HG02571 (cell line): ENCODE measurements around the gene KRTAP13-3.

Experiments
- ATAC-seq: cut with Tn5 transposase; IDR thresholded peaks from one replicate; pipeline ENCODE4 v1.9.1; 2021; ENCODE audit warnings: mild to moderate bottlenecking, moderate library complexity; ENCODE audit not compliant: unreplicated experiment

KRTAP13-3 gene

GRCh38 chr21:30425826-30426225 lies at the start of gene KRTAP13-3:
TSS of gene KRTAP13-3 (minus strand) at chr21:30425926. CDS start at chr21:30425912, 14 bp downstream.
- no peak for ATAC-seq

DNA sequence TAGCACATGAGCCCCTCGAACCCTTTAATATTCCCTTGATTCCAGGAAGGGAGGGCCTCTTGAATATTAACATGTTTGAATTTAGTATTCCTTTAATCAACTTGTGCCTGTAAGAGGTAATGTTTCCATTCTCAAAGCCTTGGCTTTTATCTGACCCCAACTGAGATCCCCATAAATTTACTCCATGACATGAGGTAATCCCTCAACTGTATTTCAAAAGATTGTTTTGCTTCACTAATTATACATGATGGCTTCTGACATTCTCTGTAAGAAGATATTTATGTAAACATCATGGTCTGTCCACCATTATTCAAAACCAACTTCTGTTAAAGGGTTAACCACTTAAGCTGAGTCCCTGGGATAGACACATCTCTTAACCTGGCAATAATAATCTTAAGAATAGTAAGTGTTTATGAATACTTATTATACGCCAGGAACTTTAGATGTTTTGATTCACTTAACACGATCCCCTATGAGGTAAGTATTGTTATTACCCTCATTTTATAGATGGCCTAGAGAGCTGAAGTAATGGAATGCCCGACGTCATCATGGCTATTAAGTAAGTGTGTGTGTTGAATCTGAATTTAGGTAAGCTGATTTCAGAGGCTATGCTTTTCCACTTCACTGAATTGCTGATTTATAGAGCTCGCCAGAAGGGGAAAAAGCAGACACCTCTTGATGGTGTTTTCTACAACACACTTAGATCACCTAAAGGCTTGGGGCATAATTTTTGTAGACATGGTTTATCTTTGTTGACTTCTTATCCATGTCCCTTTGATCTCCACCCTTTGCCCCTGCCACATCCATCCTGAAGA lies 43.4 kb upstream of the KRTAP13-3 start:
- no peak for ATAC-seq

GRCh38 chr21:30463713-30464112 lies 38.0 kb upstream of the KRTAP13-3 start:
- no peak for ATAC-seq

GRCh38 chr21:30448514-30448913 lies 22.8 kb upstream of the KRTAP13-3 start:
- ATAC-seq: no peak

DNA sequence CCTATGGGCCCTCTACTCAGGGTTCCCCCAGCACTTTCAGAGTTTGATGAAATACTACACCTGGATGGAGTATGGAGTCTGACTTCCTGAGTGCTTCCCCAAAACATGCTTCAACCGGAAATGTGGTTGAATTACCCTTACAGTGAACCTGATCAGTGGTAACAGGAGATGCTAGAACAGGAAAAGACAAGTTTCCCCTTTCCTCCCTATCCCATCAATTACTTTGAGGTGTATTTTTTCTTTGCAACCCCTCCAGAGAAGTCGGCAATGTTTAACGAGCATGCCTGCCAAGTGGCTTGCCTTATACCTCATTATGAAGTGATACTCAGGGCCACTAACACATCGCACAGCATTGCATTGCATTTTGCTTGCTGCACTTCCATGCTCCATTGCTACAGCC lies 21.3 kb upstream of the KRTAP13-3 start:
- ATAC-seq: no peak

DNA sequence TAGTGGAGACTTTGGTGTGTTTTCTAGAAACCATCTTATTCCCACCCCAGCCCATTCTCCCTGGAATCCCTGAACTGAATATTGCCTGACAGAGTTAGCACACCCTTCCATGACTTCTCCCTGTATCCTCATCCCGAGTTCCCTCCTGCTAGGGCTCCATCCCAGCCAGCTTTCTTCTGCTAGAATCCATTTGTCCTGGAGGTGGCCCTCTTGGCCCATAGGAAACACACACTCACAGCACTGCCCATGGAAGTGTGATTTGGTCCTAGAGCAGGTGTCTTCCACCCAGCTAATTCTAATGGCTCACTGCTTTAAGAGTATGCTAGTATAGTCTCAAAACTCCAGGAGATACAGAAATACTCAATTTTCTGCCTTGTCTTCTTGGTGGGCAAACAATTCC lies 18.5 kb upstream of the KRTAP13-3 start:
- ATAC-seq: no peak

DNA sequence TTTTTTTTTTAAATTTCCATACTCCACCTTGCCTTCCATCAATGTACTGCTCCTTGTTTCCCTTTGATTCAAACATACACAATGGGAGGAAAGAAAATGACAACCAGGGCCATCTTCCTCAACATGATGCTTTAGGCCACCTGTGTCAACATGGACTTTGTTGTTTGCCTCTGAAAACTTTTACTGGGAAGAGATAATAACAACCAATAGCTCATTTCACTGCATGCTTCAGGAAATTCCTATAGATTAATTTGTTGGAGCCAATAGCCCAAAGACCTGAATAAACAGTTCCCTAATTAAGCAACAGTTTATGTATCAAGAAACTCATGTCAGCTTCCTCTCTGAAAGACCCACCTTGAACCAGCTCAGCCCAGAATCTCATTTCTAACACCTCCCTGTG lies 17.5 kb upstream of the KRTAP13-3 start:
- no peak for ATAC-seq

DNA sequence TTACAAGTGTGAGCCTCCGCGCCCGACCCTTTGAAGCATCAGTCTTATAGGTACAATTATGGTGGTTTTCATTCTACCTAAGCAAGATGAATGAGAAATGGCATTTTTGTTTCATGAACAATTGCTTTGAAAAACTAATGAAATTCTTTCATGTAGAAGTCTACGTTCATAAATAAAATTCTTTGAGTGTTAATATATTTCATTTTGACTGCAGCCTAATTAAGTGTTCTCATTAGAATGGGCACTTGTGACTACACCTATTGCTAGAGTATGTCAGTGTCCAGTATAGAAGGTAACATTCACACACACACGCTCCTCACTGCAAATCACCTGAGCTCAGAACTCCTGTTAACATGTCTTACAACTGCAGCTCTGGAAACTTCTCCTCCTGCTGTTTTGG lies 14.2 kb upstream of the KRTAP13-3 start, which contains the start of gene KRTAP15-1:
KRTAP15-1 (plus strand) TSS at position 301 of the 400 bp plus-strand sequence; CDS start at position 354, 53 bp downstream.
- no peak for ATAC-seq

DNA sequence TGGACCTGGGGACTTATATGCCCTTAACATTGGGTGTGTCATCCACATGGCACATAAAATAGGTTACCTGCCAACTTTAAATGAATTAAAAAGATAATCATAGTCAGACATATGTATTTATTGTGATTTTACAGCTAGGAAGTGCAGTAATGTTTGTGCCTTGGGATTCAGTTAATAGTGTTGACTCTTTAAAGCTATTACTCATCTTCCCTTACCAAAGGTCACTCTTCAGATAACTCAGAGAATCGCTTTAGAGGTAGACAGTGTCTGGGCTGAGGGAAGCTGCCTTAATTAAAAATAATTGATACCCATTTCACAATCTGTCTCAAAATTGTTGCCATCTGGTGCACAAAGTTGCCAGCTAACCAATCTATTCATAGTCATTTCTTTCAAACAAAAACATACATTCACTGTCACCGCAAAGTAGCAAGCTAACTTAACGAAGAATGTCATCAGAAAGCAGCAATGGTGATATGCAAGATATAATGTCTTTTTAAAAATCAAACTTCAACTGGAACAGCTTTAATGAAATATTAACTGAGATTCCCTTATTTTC lies 11.4 kb upstream of the KRTAP13-3 start:
- no peak for ATAC-seq

DNA sequence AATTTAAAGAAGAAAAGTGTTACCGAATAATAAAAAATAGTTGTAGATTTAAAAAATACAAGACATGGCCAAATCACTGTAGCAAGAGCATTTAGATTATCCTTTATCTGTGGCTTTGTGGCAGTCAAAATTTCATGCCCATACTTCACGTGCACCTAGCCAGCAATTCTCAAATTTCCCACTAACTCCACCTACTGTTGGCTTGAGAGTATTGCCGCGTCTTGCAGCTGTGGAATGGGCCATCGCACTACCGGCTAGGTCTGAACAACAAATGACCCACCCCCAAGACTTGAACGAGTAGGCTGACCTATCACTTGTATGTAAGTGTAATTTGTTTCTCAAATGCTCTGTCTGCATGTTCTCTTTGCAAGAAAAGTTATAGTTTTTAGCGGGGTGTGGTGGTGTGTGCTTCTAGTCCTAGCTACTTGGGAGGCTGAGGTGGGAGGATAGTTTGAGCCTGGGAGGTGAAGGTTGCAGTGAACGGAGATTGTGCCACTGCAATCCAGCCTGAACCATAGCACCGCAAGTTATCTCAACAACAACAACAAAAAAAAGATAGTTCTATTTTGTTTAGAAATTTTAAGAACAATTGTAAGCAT lies 8.4 kb upstream of the KRTAP13-3 start:
- ATAC-seq: no peak

DNA sequence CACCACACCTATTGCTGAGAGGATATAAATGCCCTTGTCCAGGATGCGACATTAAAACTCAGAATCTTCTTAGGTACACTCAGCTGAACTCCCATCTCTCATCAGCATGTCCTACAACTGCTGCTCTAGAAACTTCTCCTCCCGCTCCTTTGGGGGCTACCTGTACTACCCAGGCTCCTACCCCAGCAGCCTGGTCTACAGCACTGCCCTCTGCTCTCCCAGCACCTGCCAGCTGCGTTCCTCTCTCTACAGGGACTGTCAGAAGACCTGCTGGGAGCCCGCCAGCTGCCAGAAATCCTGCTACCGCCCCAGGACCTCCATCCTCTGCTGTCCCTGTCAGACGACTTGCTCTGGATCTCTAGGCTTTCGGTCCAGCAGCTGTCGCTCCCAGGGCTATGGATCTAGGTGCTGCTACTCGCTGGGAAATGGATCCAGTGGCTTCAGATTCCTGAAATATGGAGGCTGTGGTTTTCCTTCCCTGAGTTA lies 4.5 kb upstream of the KRTAP13-3 start, which contains the start of gene KRTAP13-4:
KRTAP13-4 (plus strand) TSS at position 51 of the 486 bp plus-strand sequence; CDS start at position 107, 56 bp downstream.
- ATAC-seq: no peak

GRCh38 chr21:30426731-30427130 lies 1.0 kb upstream of the KRTAP13-3 start:
- ATAC-seq: no peak

GRCh38 chr21:30415993-30416392 lies 9.7 kb downstream of the KRTAP13-3 start:
- no peak for ATAC-seq

DNA sequence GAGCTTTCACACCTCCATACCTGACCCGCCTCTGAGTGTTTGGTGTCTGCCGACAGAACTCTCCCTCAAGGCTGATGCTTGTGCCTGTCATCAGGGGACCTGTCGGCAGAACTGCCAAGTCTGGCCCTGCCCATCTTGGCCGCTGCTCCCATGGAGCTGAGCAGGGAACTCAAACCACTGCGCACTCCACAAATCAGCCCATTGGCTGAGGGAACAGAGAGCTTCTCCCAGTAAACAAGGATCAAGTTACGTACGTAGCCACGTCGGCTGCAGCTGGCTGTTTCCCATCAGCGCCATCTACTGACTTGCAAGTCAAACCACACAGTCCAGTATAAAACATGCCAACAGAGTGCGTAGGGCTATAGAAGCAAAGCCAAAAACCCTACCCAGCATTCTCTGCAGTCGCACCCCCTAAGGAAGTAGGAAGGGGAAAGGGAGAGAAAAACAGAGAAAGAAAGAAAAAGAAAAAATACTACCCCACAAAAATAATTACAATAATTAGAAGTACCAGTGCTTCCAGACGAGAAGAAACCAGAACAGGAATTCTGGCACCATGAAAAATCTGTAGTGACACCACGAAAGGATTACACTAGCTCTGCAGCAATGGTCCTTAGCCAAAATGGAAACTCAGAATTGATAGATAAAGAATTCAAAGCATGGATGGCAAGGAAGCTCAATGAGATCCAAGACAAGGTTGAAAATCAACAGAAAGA lies 16.8 kb downstream of the KRTAP13-3 start:
- ATAC-seq: no peak

DNA sequence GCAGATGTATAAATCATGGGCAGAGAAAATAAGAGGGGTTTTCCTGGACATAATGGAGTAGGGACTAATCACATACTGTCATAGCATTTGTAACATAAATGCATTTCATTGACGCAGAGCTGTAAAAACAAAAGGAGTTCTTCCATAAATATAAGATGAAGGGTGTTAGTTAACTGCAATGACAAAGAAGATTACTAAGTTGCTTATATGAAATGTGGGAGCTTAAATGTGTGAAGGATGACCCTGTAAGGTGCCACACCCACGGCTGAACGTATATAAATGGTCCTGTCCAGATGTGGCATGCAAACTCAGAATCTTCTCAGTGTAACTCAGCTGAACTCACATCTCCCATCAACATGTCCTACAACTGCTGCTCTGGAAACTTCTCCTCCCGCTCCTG lies 30.0 kb downstream of the KRTAP13-3 start, which contains the start of gene KRTAP13-1:
KRTAP13-1 (plus strand) TSS at position 301 of the 400 bp plus-strand sequence; CDS start at position 357, 56 bp downstream.
- ATAC-seq: no peak

- ATAC-seq: no peak
Observed at GRCh38 chr21:30391492-30392025, 34.2 kb downstream of the KRTAP13-3 start.

DNA sequence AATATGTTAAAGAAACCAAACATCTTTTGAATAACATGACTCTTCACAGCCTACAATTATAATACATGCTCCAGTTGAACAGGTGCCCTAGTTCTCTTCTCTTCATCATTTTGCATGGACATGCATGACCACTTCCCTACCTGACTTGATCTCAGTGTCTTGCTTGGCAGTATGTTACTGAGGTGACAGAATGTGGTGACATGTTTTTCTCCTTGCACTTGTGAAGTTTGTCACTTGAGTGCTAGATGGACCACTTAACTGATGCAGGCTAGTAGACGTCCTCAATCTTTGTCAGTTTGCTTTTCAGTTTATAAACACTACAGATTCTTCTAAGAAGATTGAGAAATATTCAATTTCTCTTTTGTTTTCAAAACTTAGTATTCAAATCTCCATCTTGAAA lies 43.5 kb downstream of the KRTAP13-3 start:
- no peak for ATAC-seq
